Neural crest cell (in vitro differentiated cells): ENCODE measurements around the gene ZNF423. TPM values are rescaled to one million over a fixed set of nuclear protein-coding genes. Genes with fewer than 3 reads are reported as not detected.

Source experiments
- DNase-seq: peaks from one replicate; pipeline ENCODE4 v3.0.0; 2021; ENCODE audit warnings: low read depth, mixed read lengths, low spot score
- H3K27ac Mint-ChIP-seq: one replicate; pipeline ENCODE4 v1.8.0; 2021; ENCODE audit warnings: mild to moderate bottlenecking, mixed read lengths; ENCODE audit not compliant: unreplicated experiment
- H3K27me3 Mint-ChIP-seq: 2 replicates; pipeline ENCODE4 v1.8.0; 2021; ENCODE audit warnings: low read depth, mild to moderate bottlenecking, mixed read lengths
- H3K36me3 Mint-ChIP-seq: 2 replicates; pipeline ENCODE4 v1.8.0; 2021; ENCODE audit warnings: low read depth, mild to moderate bottlenecking, mixed read lengths
- H3K4me1 Mint-ChIP-seq: 2 replicates; pipeline ENCODE4 v1.8.0; 2021; ENCODE audit warnings: mixed read lengths
- H3K4me3 Mint-ChIP-seq: one replicate; pipeline ENCODE4 v1.8.0; 2021; ENCODE audit warnings: mild to moderate bottlenecking, mixed read lengths
- H3K9me3 Mint-ChIP-seq: 2 replicates; pipeline ENCODE4 v1.8.0; 2021; ENCODE audit warnings: mixed read lengths
- CTCF ChIP-seq: fragments of 200-600 bp; sonication (generic); conservative IDR thresholded peaks from 2 replicates; pipeline ENCODE4 v1.5.0; 2021; ENCODE audit warnings: antibody characterized with exemption, mild to moderate bottlenecking
- total RNA-seq: library from RNA; stranded (reverse); gene quantifications from 2 replicates; pipeline ENCODE4 v1.2.1, GENCODE V29; 2021

Gene ZNF423
- total RNA-seq, 1 donor from 2014 or later: 55.4 TPM

- H3K36me3 Mint-ChIP-seq: no peaks in the 10 kb centered on the region
- no peaks in the 10 kb centered on the region for H3K9me3 Mint-ChIP-seq
- H3K27ac Mint-ChIP-seq: no peak overlapping the region
- H3K27me3 Mint-ChIP-seq: no peaks in the 10 kb centered on the region
- DNase-seq: no peak
- no peak for TF ChIP-seq CTCF
- no peak overlapping the region for H3K4me3 Mint-ChIP-seq
- peaks cover 26% of the 10 kb centered on the region for H3K4me1 Mint-ChIP-seq
These were observed 117.1 kb downstream of the ZNF423 start for GRCh38 chr16:49738832-49739231.

- no peak for DNase-seq
- no peak overlapping the region for H3K27ac Mint-ChIP-seq
These were observed 117.9 kb downstream of the ZNF423 start for GRCh38 chr16:49738001-49738400.

GRCh38 chr16:49737541-49737940 lies 118.4 kb downstream of the ZNF423 start:
- DNase-seq: no peak
- Mint-ChIP-seq H3K27me3 (no peaks in the 10 kb centered on the region), H3K9me3 (no peaks in the 10 kb centered on the region), H3K36me3 (no peaks in the 10 kb centered on the region), H3K27ac (no peak overlapping the region), H3K4me3 (no peak overlapping the region), H3K4me1 (peaks cover 17% of the 10 kb centered on the region)
- TF ChIP-seq CTCF: no peak

More at GRCh38 chr16:49738001-49738400, 117.9 kb downstream of the ZNF423 start:
- Mint-ChIP-seq H3K4me1 (peaks cover 22% of the 10 kb centered on the region), H3K9me3 (no peaks in the 10 kb centered on the region), H3K36me3 (no peaks in the 10 kb centered on the region), H3K4me3 (no peak overlapping the region), H3K27me3 (no peaks in the 10 kb centered on the region)
- TF ChIP-seq CTCF: no peak

- peaks cover 7% of the 10 kb centered on the region for H3K9me3 Mint-ChIP-seq
- no peak for DNase-seq
- H3K4me1 Mint-ChIP-seq: peaks cover 14% of the 10 kb centered on the region
- no peak overlapping the region for H3K4me3 Mint-ChIP-seq
- TF ChIP-seq CTCF: no peak
- peaks cover 17% of the 10 kb centered on the region for H3K36me3 Mint-ChIP-seq
- no peaks in the 10 kb centered on the region for H3K27me3 Mint-ChIP-seq
- H3K27ac Mint-ChIP-seq: no peak overlapping the region
These were observed 121.6 kb downstream of the ZNF423 start for GRCh38 chr16:49734331-49734730.

- Mint-ChIP-seq H3K27me3 (no peaks in the 10 kb centered on the region), H3K4me3 (no peak overlapping the region), H3K27ac (no peak overlapping the region), H3K4me1 (peaks cover 14% of the 10 kb centered on the region), H3K36me3 (peaks cover 17% of the 10 kb centered on the region), H3K9me3 (peaks cover 7% of the 10 kb centered on the region)
- no peak for TF ChIP-seq CTCF
- DNase-seq: no peak
These were observed 122.5 kb downstream of the ZNF423 start for GRCh38 chr16:49733313-49734009.
